ENCODE data around the gene RAB3B.

The RAB3B gene

GRCh38 chr1:51957618-51958017 is 32.9 kb downstream of the RAB3B start:
- no peak for DNase-seq

- no peak for DNase-seq
Measured at GRCh38 chr1:51956528-51957509, 33.7 kb downstream of the RAB3B start.

GRCh38 chr1:51955797-51956527 is 34.5 kb downstream of the RAB3B start:
- no peak for DNase-seq

GRCh38 chr1:51954783-51955182 is 35.7 kb downstream of the RAB3B start:
- DNase-seq = no peak

GRCh38 chr1:51953079-51953478 is 37.4 kb downstream of the RAB3B start:
- no peak for DNase-seq

GRCh38 chr1:51952638-51953037 is 37.9 kb downstream of the RAB3B start:
- DNase-seq = no peak

GRCh38 chr1:51950701-51951100 is 39.8 kb downstream of the RAB3B start:
- DNase-seq = no peak

- no peak for DNase-seq
Measured at GRCh38 chr1:51949014-51949702, 41.3 kb downstream of the RAB3B start.

- no peak for DNase-seq
Measured at GRCh38 chr1:51948491-51948915, 42.0 kb downstream of the RAB3B start.

GRCh38 chr1:51946300-51946699 is 44.2 kb downstream of the RAB3B start:
- peak in 5 of 58 donors; percentile 2 to 27 (median 10) for DNase-seq

- DNase-seq = no peak
Measured at GRCh38 chr1:51945591-51945990, 44.9 kb downstream of the RAB3B start.

- DNase-seq = no peak
Measured at GRCh38 chr1:51942281-51942680, 48.2 kb downstream of the RAB3B start.

GRCh38 chr1:51941528-51941927 is 49.0 kb downstream of the RAB3B start:
- no peak for DNase-seq

GRCh38 chr1:51937112-51937511 is 53.4 kb downstream of the RAB3B start:
- no peak for DNase-seq

GRCh38 chr1:51936531-51936930 is 54.0 kb downstream of the RAB3B start:
- DNase-seq = no peak

- no peak for DNase-seq
Measured at GRCh38 chr1:51933344-51933743, 57.2 kb downstream of the RAB3B start.

- DNase-seq = no peak
Measured at GRCh38 chr1:51930329-51930728, 60.2 kb downstream of the RAB3B start.

GRCh38 chr1:51928896-51929295 is 61.6 kb downstream of the RAB3B start:
- DNase-seq = no peak

- no peak for DNase-seq
Measured at GRCh38 chr1:51927029-51927428, 63.5 kb downstream of the RAB3B start.

GRCh38 chr1:51926171-51926812 is 64.2 kb downstream of the RAB3B start:
- DNase-seq = no peak

- DNase-seq = no peak
Measured at GRCh38 chr1:51924455-51924854, 66.0 kb downstream of the RAB3B start.
